Stimulated activated CD4-positive, alpha-beta T cell treated with anti-CD3 and anti-CD28 coated beads, Interleukin-4, amount 100 ng/mL, for 24 hours (primary cell): ENCODE data around the gene TRIM66.

Experiments
- DNase-seq: peaks from one replicate; pipeline ENCODE4 v3.0.0-alpha.2; 2020

Gene TRIM66

DNA sequence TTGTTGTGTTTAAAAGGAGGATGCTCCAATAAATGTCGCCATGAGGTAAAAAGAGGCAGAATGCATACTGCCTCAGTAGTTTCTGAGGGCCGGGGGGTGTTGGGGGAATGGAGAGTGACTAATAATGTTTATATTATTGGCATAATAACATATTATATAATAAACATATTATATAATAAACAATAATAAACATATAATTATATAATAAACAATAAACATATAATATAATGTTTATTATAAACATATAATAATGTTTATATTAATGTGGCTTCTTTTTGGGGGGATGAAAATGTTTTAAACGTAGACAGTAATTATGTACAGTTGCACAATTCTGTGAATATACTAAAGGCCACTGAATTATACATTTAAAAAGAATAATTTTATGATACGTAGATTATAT is 35.6 kb downstream of the TRIM66 start:
- DNase-seq, result no peak

- no peak for DNase-seq
Measured at GRCh38 chr11:8642196-8642841, 40.1 kb downstream of the TRIM66 start.

DNA sequence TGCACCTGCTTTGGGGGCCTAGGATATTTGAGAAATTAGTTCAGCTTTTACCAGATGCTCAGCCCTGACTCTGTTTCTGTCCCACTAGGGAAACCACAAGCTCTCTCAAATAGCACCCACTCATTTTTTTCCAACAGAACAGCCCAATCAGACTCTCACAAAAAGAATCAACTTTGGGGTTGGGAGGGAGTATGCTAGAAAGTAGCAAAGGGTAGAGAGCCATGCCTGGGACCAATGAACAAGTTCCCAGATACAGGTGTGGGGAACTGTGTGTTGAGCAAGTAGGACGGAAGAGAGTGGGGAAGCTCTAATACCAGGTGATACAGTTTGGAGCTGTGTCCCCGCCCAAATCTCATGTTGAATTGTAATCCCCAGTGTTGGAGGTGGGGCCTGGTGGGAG is 41.1 kb downstream of the TRIM66 start:
- DNase-seq, result no peak

DNA sequence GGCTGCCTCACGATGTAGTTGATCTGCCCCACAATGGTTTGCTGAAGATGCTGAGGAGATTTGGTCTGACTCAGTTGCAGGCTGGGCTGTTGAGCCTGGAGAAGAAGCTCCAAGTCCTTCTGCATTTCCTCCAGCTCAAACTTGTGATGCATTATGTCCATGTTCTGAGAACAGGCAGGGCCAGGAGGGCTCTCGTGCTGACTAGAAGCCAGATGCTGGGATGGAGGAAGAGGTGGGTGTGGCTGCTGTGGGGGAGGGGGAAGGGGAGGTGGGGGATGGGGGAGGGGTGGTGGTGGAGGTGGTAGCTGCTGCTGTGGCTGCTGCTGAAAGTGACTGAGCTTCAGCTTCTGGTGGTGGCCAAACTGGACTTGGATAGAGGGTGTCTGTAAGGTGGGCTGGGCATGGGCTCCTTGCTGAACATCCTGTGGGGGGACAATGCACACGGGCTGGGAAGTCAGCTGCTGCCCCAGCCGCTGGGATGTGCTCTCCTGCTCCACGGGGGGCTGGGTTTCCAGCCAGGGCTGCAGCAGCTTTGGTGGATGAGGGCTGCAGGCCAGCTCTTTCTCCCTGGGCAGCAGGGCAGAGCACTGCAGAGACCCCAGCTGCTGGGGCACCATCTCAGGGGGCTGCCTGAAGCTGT is 42.1 kb downstream of the TRIM66 start:
- DNase-seq, result no peak

DNA sequence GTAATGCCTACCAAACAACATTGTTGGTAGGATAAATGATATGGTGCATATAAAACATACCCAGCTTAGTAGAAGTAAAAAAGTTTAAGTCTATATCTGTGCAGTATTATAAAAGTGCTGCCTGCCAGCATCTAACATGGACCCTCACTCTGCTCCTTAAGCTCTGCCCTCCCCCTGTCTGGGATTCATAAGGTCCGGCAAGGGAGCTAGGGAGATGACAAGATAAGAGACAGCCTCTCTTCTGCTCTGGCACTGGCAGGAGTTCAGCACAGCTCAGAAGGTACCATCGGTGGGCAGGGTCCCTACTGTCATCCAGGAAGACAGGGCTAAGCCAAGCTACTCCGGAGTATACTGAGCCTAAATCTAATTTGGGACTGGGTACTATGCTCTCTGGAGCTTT is 42.8 kb downstream of the TRIM66 start:
- no peak for DNase-seq

DNA sequence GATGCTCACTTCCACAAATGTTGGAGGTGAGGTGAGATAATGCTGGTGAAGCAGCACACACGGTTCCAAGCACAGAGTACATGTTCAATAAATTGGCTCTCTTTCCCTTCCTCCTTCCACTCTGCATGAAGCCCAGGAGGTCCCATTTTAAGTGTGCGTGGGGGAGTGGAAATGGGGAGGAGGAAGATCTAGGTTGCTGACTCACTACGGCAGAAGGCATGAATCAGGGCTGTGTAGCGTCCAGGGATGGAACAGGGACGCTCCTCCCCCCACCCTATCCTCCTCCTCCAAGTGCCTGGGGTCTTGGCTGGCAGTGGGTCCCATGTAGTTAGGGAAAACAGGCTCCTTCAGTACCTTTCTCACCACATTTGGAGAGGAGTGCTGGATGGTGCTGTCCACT is 44.2 kb downstream of the TRIM66 start:
- no peak for DNase-seq

DNA sequence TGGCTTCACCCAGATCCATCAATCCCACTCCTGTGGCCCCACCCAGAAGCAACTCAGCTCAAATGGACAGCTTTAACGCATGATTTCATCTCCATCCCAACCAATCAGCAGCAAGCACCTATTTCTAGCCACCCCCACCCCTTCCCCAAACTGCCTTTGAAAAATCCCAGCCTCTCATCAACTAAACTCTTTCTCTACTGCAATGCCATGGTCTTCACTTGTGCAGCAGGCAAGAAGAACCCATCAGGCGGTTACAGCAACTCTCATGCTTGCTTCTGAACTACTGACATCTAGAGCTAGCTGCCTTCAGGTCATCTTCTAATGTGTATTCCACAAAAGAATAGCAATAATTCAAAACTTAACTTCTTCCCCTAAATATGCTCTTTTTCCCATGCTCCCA is 46.3 kb downstream of the TRIM66 start:
- DNase-seq, result no peak

GRCh38 chr11:8634498-8634897 is 48.0 kb downstream of the TRIM66 start:
- DNase-seq, result no peak

GRCh38 chr11:8631395-8632118 is 50.9 kb downstream of the TRIM66 start:
- no peak for DNase-seq

DNA sequence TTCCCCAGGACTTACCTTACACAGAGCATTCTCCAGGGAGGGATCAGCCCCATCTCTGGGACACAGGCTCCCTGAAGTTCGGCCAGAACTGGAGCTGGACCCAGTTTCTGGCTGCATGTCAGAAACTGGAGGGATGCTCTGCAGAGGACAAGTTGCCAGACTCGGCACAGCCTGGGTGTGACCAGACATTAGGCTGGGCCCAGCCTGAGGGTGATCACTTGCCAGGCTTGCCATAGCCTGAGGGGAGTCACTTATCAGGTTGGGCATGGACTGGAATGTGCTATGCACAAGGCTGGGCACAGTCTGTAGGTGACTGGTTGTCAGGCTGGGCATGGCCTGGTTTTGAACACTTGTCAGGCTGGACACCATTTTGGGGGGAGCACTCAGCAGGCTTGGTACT is 57.8 kb downstream of the TRIM66 start:
- DNase-seq, result no peak

GRCh38 chr11:8621147-8621546 is 61.3 kb downstream of the TRIM66 start:
- DNase-seq, result no peak

GRCh38 chr11:8617063-8617462 is 65.4 kb downstream of the TRIM66 start:
- no peak for DNase-seq

DNA sequence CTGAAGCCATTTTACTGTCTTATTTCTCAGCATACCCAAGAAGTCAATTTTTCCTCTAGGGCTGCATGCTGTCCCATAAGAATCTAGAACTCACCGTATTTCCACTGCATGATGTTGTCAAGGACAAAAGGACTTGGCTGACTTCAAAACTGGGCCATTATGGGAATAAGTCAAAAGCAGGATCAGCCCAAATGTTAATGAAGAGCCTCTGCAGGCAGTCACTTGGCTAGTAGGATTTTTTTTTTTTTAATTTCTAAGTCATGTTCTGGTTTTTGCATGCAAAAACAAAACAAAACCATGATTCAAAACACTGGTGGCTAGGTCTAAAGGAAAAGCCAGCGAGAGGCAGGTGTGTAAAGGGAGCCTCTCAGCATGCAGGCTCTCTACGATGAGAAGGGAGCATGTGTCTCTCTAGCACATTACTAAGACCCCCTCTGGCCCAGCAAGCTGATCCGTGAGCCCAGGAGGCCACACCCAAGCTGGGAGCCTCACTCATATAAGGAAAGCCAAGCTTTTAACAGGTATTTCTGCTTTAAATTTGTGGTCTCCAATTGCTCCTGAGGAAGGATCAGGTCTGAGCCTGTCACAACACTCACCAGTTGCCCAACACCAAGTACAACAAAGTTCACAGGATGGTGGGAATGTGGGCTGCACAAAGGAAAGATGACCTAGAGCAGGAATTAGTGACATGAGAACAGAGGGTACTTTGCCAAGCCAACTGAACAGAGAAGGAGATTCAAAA is 67.0 kb downstream of the TRIM66 start:
- no peak for DNase-seq

DNA sequence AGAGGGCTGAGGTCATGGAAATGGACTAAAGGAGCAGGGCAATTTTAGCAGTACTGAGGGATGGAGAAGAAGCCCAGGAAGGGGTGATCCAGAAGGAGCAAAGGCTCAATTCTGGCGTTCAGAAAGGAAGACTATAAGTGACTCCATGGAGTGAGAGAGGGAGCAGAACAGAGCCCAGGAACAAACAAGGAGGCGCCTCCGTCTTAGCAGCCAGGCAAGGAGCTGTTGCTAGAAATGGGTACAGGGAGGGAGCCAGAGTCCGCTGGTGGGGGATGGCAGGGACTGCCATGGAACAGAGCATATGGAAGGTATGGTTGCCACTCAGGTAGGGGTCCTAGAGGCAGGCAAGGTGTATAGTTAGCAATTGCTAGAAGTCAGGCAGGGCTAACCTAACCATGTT is 68.0 kb downstream of the TRIM66 start:
- no peak for DNase-seq

GRCh38 chr11:8613036-8613435 is 69.4 kb downstream of the TRIM66 start:
- no peak for DNase-seq

DNA sequence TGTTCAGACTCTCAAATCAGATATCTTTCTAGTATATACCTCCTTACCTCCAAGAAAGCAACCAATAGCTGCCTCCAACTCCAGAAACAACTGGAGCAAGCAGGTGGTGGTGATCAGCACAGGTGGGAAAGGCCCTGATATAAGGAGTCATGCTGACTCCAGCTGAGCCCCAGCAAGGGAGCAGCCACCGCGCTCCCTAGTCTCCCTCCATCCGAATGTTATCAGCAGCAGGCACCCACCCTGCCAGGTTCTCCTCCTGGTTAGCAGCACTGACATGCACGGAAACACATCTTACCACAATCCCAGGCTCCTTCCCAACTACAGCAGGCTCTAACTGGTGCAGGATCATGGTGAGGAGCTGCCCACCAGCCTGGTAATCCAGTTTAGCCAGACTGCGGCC is 69.9 kb downstream of the TRIM66 start:
- DNase-seq, result no peak

- DNase-seq, result no peak
Measured at GRCh38 chr11:8610532-8611116, 71.8 kb downstream of the TRIM66 start.

- no peak for DNase-seq
Measured at GRCh38 chr11:8608652-8609051, 73.8 kb downstream of the TRIM66 start.

DNA sequence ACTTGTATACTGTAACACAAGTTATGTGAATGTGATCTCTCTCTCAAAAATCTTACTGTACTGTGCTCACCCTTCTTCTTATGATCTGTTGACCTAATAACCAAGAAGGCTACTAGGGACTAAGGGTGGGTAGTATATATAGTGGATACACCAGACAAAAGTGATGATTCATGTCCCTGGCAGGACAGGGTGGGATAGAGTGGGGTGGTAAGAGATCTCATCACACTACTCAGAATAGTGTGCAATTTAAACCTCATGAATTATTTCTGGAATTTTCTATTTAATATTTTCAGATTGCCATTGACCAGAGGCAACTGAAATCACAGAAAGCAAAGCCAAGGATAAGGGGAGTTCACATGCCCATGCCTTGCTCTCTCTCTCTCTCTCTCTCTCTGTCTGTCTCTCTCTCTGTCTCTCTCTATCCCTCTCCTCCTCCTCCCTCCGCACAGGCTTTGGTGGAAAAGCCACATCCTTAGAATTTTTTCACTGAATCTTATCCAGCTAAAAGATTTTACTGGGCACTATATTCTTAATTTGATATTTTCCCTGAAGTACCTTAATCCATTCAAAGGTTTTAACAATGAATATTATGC is 76.4 kb downstream of the TRIM66 start:
- DNase-seq, result no peak

GRCh38 chr11:8604078-8604723 is 78.3 kb downstream of the TRIM66 start:
- peak; percentile 17 for DNase-seq

DNA sequence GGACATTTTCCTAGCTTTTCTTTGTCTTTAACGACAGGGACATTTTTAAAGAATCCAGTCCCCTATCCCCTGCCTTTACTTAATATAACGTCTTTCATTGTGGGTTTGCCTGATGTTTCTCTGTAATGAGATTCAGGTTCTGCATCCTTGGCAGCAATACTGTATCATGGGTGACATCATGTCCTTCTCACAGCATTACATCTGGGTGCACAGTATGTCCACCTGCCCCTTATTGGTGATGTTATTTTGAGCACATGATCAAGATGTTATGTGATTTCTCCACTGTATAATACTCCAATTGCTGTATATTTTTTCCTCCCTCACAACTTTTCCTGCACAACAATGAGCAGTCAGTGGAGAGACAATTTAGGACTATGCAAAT is 78.8 kb downstream of the TRIM66 start:
- no peak for DNase-seq

DNA sequence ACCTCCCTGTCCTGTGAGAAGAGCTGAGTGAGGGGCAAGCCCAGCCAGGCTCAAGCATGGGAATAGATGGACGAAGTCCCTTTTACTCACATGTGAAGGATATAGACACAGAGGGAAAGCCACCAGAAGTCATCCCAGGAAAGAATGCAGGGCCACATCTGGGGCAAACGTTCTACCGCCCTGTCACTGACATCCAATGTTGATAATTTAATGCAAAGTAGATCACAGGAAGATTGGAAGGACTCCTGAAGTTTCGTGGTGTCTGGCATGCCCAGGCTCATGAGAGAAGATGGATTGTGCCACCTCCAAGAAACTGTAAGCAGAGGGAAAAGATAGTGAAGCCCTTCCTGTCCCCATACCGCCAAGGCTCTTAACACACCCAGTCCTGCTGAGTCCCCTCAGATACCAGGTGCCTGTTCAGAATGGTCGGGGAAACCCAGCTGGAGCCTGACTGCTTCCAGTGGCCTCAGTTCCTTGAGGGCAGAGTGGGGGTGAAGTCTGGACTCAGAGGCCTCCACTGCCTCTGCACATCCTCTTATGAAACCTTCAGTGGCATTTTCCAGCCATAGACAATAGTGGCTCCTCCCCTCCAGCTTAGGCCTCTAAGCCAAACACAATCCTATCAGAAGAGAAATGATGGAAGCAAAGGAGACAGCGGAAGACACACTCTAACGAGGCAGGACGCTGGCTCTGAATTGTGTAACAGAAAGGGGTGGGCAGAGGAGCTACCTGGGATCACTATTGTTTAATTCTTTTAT is 80.9 kb downstream of the TRIM66 start:
- DNase-seq, result no peak
